GM23338 (cell line): Measurements from ENCODE around the gene BNIP3. TPM values are rescaled to one million over a fixed set of nuclear protein-coding genes. Genes with fewer than 3 reads are reported as not detected.

Experiments used
- ATAC-seq: fragments of 200-7000 bp; cut with Tn5 transposase; 3 replicates; pipeline ENCODE4 v1.9.1; 2020
- DNase-seq: peaks from one replicate; pipeline ENCODE4 v3.0.0-alpha.2; 2015; ENCODE audit warnings: low spot score
- H2AFZ ChIP-seq: fragments of 200-600 bp; sonication (generic); 2 replicates; pipeline ENCODE4 v1.8.0; 2016; ENCODE audit warnings: antibody characterized with exemption, mild to moderate bottlenecking, moderate library complexity
- H3F3A ChIP-seq: fragments of 200-600 bp; sonication (generic); replicated peaks from 2 replicates; pipeline ENCODE4 v1.8.0; 2017; ENCODE audit warnings: antibody characterized with exemption, mixed run types, low read depth
- H3K27ac ChIP-seq: fragments of 200-600 bp; sonication (generic); 2 replicates; pipeline ENCODE4 v1.6.1; 2016; ENCODE audit warnings: low read depth
- H3K27me3 ChIP-seq: fragments of 200-600 bp; sonication (generic); 2 replicates; pipeline ENCODE4 v1.8.0; 2016; ENCODE audit warnings: mild to moderate bottlenecking, mixed run types, moderate library complexity; ENCODE audit not compliant: insufficient read depth
- H3K36me3 ChIP-seq: fragments of 200-600 bp; sonication (generic); 2 replicates; pipeline ENCODE4 v1.8.0; 2016; ENCODE audit warnings: mild to moderate bottlenecking; ENCODE audit not compliant: insufficient read depth
- H3K4me1 ChIP-seq: fragments of 200-600 bp; sonication (generic); 2 replicates; pipeline ENCODE4 v1.8.0; 2016; ENCODE audit warnings: mild to moderate bottlenecking, moderate library complexity; ENCODE audit not compliant: insufficient read depth
- H3K4me2 ChIP-seq: fragments of 200-600 bp; sonication (generic); 2 replicates; pipeline ENCODE4 v1.7.1; 2017; ENCODE audit warnings: mixed run types
- H3K4me3 ChIP-seq: fragments of 200-600 bp; sonication (generic); 2 replicates; pipeline ENCODE4 v1.6.1; 2016; ENCODE audit warnings: mixed run types
- H3K79me2 ChIP-seq: fragments of 200-600 bp; sonication (generic); replicated peaks from 2 replicates; pipeline ENCODE4 v1.8.0; 2017; ENCODE audit warnings: mild to moderate bottlenecking; ENCODE audit not compliant: insufficient read depth
- H3K9me2 ChIP-seq: fragments of 200-600 bp; sonication (generic); 2 replicates; pipeline ENCODE4 v1.8.0; 2017; ENCODE audit not compliant: insufficient read depth
- H4K20me1 ChIP-seq: fragments of 200-600 bp; sonication (generic); replicated peaks from 2 replicates; pipeline ENCODE4 v1.8.0; 2017; ENCODE audit warnings: mild to moderate bottlenecking; ENCODE audit not compliant: insufficient read depth
- H3K27ac Mint-ChIP-seq: 2 replicates; pipeline ENCODE4 v1.8.0; 2020; ENCODE audit warnings: inconsistent platforms, mild to moderate bottlenecking, moderate library complexity, mixed read lengths
- H3K27me3 Mint-ChIP-seq: 3 replicates; pipeline ENCODE4 v1.8.0; 2022; ENCODE audit warnings: low read depth, mild to moderate bottlenecking, moderate library complexity, mixed read lengths, inconsistent platforms; ENCODE audit not compliant: insufficient read depth, poor library complexity
- H3K36me3 Mint-ChIP-seq: 3 replicates; pipeline ENCODE4 v1.8.0; 2021; ENCODE audit warnings: low read depth, mild to moderate bottlenecking, inconsistent platforms, moderate library complexity, mixed read lengths
- H3K4me1 Mint-ChIP-seq: 3 replicates; pipeline ENCODE4 v1.8.0; 2020; ENCODE audit warnings: mild to moderate bottlenecking, inconsistent platforms, mixed read lengths
- H3K4me3 Mint-ChIP-seq: 3 replicates; pipeline ENCODE4 v1.8.0; 2021; ENCODE audit warnings: moderate library complexity, mild to moderate bottlenecking, inconsistent platforms, mixed read lengths
- H3K9me3 Mint-ChIP-seq: 3 replicates; pipeline ENCODE4 v1.8.0; 2020; ENCODE audit warnings: moderate library complexity, mild to moderate bottlenecking, inconsistent platforms, mixed read lengths
- CREB1 ChIP-seq: fragments of 250-450 bp; sonication (Bioruptor Pico); IDR thresholded peaks from 2 replicates; pipeline ENCODE4 v1.5.0; 2020; ENCODE audit warnings: low read depth, mild to moderate bottlenecking, moderate library complexity
- EZH2phosphoT487 ChIP-seq: fragments of 200-600 bp; sonication (generic); IDR thresholded peaks from one replicate; pipeline ENCODE4 v1.8.1; 2018; ENCODE audit warnings: antibody characterized with exemption; ENCODE audit not compliant: unreplicated experiment
- NANOG ChIP-seq: IDR thresholded peaks from 2 replicates; pipeline ENCODE4 v1.6.1; 2016; ENCODE audit warnings: antibody characterized with exemption, borderline replicate concordance
- STAT1 ChIP-seq: IDR thresholded peaks from one replicate; pipeline ENCODE4 v1.6.1; 2016; ENCODE audit warnings: antibody characterized with exemption; ENCODE audit not compliant: unreplicated experiment
- ZNF114 ChIP-seq: fragments of 250-450 bp; sonication (Bioruptor Pico); IDR thresholded peaks from 2 replicates; pipeline ENCODE4 v1.5.0; 2020; ENCODE audit warnings: mild to moderate bottlenecking, moderate library complexity
- ZNF331 ChIP-seq: fragments of 250-450 bp; sonication (Bioruptor Pico); IDR thresholded peaks from 2 replicates; pipeline ENCODE4 v1.5.0; 2020; ENCODE audit warnings: low read depth, mild to moderate bottlenecking, moderate library complexity
- polyA plus RNA-seq: library from polyadenylated mRNA; unstranded; fragments of >200 nt; fragmentation: Nextera tagmentation; extraction: Ambion mirVana; gene quantifications from 2 replicates; pipeline ENCODE4 v1.2.1, GENCODE V29; 2016
- total RNA-seq: library from RNA; depleted of rRNA; stranded (reverse); fragments of >200 nt; shearing (Covaris generic); gene quantifications from 2 replicates; pipeline ENCODE4 v1.2.3, GENCODE V29; 2014
- TF ChIP-seq, protein P1 (sequence below), 2 experiments: fragments of 200-600 bp in 1 of 2; sonication (generic) in 1 of 2; conservative IDR thresholded peaks; 2 replicates each; pipeline versions ENCODE4 v1.5.1 to v1.6.1; 2016 to 2017; ENCODE audit warnings: antibody characterized with exemption in 2 of 2, low read depth in 2 of 2, mild to moderate bottlenecking in 2 of 2, moderate library complexity in 1 of 2
- TF ChIP-seq, protein P2 (sequence below): IDR thresholded peaks from 2 replicates; pipeline ENCODE4 v1.6.1; 2016; ENCODE audit warnings: antibody characterized with exemption
- TF ChIP-seq, protein P3 (sequence below): fragments of 250-450 bp; sonication (Bioruptor Pico); IDR thresholded peaks from 2 replicates; pipeline ENCODE4 v1.5.0; 2020; ENCODE audit warnings: mild to moderate bottlenecking, moderate library complexity

BNIP3 gene
- total and polyA plus RNA-seq, 2 experiments from 2014 or later: 46.3 to 75.0 TPM

DNA sequence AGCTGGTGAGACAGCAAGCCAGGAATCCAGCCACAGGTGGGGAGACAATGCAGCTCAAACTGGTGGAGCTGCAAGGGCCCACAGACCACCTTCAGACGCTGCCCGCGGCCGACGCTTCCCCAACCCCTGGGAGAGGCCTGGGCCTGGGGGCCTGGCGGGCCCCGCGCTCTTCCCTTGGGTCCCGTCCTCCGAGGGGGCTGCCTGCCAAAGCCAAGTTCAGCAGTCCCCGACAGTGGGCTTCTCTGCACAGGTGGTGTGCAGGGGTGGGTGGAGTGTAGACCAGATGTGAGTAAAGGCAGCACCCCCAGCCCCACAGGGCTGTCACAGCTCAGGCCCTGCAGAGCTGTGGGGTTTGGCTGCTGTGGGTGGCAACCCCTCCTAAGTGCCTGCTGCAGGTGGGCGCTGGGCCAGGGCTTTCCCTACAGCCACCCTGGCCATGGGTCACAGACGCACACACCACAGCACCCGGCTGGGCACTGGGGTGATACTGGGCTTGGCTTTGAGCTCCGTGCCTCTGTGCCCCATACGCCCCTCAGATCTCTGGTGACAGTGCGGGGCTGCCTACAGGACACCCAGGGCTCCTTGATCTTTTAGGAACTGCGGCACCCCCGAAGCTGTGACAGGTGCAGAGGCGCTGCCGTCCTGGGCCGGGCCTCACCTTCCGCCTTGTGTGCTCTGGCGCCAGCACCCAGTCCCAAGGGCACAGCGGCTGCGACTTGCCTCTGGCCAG, 20.5 kb downstream of the BNIP3 start (continued):
- TF ChIP-seq NANOG (no peak), STAT1 (no peak), CREB1 (CRISPR knock-in tag) (no peak), ZNF114 (CRISPR knock-in tag) (no peak), ZNF331 (CRISPR knock-in tag) (no peak), EZH2phosphoT487 (no peak)
- TF ChIP-seq, protein P1, sequence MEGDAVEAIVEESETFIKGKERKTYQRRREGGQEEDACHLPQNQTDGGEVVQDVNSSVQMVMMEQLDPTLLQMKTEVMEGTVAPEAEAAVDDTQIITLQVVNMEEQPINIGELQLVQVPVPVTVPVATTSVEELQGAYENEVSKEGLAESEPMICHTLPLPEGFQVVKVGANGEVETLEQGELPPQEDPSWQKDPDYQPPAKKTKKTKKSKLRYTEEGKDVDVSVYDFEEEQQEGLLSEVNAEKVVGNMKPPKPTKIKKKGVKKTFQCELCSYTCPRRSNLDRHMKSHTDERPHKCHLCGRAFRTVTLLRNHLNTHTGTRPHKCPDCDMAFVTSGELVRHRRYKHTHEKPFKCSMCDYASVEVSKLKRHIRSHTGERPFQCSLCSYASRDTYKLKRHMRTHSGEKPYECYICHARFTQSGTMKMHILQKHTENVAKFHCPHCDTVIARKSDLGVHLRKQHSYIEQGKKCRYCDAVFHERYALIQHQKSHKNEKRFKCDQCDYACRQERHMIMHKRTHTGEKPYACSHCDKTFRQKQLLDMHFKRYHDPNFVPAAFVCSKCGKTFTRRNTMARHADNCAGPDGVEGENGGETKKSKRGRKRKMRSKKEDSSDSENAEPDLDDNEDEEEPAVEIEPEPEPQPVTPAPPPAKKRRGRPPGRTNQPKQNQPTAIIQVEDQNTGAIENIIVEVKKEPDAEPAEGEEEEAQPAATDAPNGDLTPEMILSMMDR (conservative IDR thresholded peaks at IDR 0.05; ENCODE audit: low read depth in 2 of 2): no peak
- TF ChIP-seq, protein P2, sequence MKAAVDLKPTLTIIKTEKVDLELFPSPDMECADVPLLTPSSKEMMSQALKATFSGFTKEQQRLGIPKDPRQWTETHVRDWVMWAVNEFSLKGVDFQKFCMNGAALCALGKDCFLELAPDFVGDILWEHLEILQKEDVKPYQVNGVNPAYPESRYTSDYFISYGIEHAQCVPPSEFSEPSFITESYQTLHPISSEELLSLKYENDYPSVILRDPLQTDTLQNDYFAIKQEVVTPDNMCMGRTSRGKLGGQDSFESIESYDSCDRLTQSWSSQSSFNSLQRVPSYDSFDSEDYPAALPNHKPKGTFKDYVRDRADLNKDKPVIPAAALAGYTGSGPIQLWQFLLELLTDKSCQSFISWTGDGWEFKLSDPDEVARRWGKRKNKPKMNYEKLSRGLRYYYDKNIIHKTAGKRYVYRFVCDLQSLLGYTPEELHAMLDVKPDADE: no peak

DNA sequence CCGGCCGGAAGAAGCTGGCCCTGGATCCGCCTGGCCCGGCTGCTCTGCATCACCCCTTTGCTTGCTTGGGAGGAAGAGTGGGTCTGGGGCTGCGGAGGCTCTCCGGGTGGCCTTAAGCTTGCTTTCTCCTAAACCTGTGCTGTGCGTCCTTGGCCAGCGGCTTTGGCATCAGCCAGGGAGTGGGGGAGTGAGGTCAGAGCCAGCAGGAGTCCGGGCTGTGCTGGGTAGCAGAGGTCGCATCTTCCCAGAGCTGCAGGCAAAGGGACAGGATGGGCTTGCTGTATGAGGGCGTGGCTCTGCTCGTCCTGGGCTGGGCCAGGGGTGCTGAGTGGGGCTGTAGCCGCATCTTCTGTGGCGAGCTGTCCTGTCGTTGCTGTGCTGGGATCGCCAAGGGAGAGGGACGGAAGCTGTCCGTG, 21.1 kb downstream of the BNIP3 start:
- Mint-ChIP-seq H3K36me3 (peaks cover 42% of the 10 kb centered on the region), H3K9me3 (peaks cover 16% of the 10 kb centered on the region), H3K27ac (no peak overlapping the region), H3K27me3 (peaks cover 18% of the 10 kb centered on the region), H3K4me3 (no peak overlapping the region), H3K4me1 (peaks cover 3% of the 10 kb centered on the region; the same call in 2 of the 3 replicates)
- Histone ChIP-seq H3K9me2 (no peaks in the 10 kb centered on the region), H3K4me2 (no peak overlapping the region), H3K27ac (no peak overlapping the region), H3F3A (no peaks in the 10 kb centered on the region), H3K4me3 (no peak overlapping the region), H3K79me2 (no peaks in the 10 kb centered on the region), H3K4me1 (no peaks in the 10 kb centered on the region), H4K20me1 (peaks cover 4% of the 10 kb centered on the region; the same call in 1 of the 2 replicates), H3K27me3 (no peaks in the 10 kb centered on the region), H2AFZ (no peak overlapping the region), H3K36me3 (peaks cover 8% of the 10 kb centered on the region; the same call in 1 of the 2 replicates)
- no peak for TF ChIP-seq ZNF114 (CRISPR knock-in tag)
- ATAC-seq (peak; percentile 74), DNase-seq (peak; percentile 24)

DNA sequence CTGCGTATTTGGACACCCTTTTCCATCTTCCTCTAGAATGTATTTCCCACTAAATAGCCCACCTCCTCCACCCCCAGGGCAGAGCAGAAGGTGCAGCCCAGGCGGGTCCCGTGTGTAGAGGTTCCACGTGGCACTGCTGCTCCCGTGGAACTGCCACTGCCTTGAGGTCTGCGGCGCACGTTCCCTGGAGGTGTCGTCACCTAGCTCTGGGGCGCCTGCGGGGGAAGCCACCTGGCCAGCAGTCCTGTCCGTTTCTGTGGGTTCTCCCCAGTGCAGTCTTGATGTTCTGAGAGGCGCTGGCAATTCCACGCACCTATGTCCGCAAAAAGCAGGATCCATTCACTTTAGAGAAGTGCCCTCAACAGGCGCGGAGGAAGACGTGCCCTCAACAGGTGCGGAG, 21.9 kb downstream of the BNIP3 start:
- H3K4me1 Mint-ChIP-seq: peaks cover 3% of the 10 kb centered on the region; the same call in 2 of the 3 replicates
- Histone ChIP-seq H3K36me3 (peaks cover 8% of the 10 kb centered on the region; the same call in 1 of the 2 replicates), H3K79me2 (no peaks in the 10 kb centered on the region), H3F3A (no peaks in the 10 kb centered on the region), H3K27me3 (no peaks in the 10 kb centered on the region), H3K4me2 (no peak overlapping the region), H3K4me3 (no peak overlapping the region), H3K4me1 (no peaks in the 10 kb centered on the region), H3K27ac (no peak overlapping the region), H4K20me1 (peaks cover 4% of the 10 kb centered on the region; the same call in 1 of the 2 replicates), H3K9me2 (no peaks in the 10 kb centered on the region), H2AFZ (no peak overlapping the region)
- peaks cover 50% of the 10 kb centered on the region for H3K36me3 Mint-ChIP-seq
- DNase-seq (no peak), ATAC-seq (no peak)
- no peak overlapping the region for H3K27ac Mint-ChIP-seq
- H3K9me3 Mint-ChIP-seq: peaks cover 16% of the 10 kb centered on the region
- no peak overlapping the region for H3K4me3 Mint-ChIP-seq
- H3K27me3 Mint-ChIP-seq: peaks cover 21% of the 10 kb centered on the region
- TF ChIP-seq, protein P3, sequence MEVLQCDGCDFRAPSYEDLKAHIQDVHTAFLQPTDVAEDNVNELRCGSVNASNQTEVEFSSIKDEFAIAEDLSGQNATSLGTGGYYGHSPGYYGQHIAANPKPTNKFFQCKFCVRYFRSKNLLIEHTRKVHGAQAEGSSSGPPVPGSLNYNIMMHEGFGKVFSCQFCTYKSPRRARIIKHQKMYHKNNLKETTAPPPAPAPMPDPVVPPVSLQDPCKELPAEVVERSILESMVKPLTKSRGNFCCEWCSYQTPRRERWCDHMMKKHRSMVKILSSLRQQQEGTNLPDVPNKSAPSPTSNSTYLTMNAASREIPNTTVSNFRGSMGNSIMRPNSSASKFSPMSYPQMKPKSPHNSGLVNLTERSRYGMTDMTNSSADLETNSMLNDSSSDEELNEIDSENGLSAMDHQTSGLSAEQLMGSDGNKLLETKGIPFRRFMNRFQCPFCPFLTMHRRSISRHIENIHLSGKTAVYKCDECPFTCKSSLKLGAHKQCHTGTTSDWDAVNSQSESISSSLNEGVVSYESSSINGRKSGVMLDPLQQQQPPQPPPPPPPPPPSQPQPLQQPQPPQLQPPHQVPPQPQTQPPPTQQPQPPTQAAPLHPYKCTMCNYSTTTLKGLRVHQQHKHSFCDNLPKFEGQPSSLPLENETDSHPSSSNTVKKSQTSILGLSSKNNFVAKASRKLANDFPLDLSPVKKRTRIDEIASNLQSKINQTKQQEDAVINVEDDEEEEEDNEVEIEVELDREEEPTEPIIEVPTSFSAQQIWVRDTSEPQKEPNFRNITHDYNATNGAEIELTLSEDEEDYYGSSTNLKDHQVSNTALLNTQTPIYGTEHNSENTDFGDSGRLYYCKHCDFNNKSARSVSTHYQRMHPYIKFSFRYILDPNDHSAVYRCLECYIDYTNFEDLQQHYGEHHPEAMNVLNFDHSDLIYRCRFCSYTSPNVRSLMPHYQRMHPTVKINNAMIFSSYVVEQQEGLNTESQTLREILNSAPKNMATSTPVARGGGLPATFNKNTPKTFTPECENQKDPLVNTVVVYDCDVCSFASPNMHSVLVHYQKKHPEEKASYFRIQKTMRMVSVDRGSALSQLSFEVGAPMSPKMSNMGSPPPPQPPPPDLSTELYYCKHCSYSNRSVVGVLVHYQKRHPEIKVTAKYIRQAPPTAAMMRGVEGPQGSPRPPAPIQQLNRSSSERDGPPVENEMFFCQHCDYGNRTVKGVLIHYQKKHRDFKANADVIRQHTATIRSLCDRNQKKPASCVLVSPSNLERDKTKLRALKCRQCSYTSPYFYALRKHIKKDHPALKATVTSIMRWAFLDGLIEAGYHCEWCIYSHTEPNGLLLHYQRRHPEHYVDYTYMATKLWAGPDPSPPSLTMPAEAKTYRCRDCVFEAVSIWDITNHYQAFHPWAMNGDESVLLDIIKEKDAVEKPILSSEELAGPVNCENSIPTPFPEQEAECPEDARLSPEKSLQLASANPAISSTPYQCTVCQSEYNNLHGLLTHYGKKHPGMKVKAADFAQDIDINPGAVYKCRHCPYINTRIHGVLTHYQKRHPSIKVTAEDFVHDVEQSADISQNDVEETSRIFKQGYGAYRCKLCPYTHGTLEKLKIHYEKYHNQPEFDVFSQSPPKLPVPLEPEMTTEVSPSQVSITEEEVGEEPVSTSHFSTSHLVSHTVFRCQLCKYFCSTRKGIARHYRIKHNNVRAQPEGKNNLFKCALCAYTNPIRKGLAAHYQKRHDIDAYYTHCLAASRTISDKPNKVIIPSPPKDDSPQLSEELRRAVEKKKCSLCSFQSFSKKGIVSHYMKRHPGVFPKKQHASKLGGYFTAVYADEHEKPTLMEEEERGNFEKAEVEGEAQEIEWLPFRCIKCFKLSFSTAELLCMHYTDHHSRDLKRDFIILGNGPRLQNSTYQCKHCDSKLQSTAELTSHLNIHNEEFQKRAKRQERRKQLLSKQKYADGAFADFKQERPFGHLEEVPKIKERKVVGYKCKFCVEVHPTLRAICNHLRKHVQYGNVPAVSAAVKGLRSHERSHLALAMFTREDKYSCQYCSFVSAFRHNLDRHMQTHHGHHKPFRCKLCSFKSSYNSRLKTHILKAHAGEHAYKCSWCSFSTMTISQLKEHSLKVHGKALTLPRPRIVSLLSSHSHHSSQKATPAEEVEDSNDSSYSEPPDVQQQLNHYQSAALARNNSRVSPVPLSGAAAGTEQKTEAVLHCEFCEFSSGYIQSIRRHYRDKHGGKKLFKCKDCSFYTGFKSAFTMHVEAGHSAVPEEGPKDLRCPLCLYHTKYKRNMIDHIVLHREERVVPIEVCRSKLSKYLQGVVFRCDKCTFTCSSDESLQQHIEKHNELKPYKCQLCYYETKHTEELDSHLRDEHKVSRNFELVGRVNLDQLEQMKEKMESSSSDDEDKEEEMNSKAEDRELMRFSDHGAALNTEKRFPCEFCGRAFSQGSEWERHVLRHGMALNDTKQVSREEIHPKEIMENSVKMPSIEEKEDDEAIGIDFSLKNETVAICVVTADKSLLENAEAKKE (CRISPR knock-in tag): no peak
- TF ChIP-seq, protein P2: no peak
